ELR (cell line): ENCODE data around the gene AIMP2.
"Not testable (repeated sequence)": the region's sequence is repeated elsewhere in the genome, so short reads cannot be mapped to it uniquely, and the experiment has no call there.

Source experiments
- DNase-seq: peaks from one replicate; pipeline ENCODE4 v3.0.0-alpha.2; 2015; ENCODE audit warnings: low read depth

Gene AIMP2

GRCh38 chr7:6008668-6009611 is at the start of gene AIMP2, which contains the start of gene PMS2:
TSS of gene AIMP2 (plus strand) at chr7:6009272. CDS start at chr7:6009364, 92 bp downstream.
TSS of gene PMS2 (minus strand) at chr7:6009049. CDS start at chr7:6009019, 30 bp downstream.
- DNase-seq: peak; percentile 100

GRCh38 chr7:5963205-5963604 is 45.9 kb upstream of the AIMP2 start:
- DNase-seq: not testable (repeated sequence)

GRCh38 chr7:5963810-5964209 is 45.3 kb upstream of the AIMP2 start:
- not testable (repeated sequence) for DNase-seq

GRCh38 chr7:5970347-5970911 is 38.6 kb upstream of the AIMP2 start, which contains the start of gene RSPH10B:
TSS of gene RSPH10B (minus strand) at chr7:5970689. CDS start at chr7:5967116, 3,573 bp downstream.
- DNase-seq: not testable (repeated sequence)

GRCh38 chr7:5973580-5973979 is 35.5 kb upstream of the AIMP2 start:
- not testable (repeated sequence) for DNase-seq

- DNase-seq: not testable (repeated sequence)
Observed at GRCh38 chr7:5979680-5980314, 29.3 kb upstream of the AIMP2 start.

GRCh38 chr7:5987061-5987460 is 22.0 kb upstream of the AIMP2 start:
- DNase-seq: not testable (repeated sequence)

- DNase-seq: peak; percentile 80
Observed at GRCh38 chr7:5997210-5997808, 11.8 kb upstream of the AIMP2 start.

GRCh38 chr7:6007386-6007785 is 1.7 kb upstream of the AIMP2 start:
- DNase-seq: no peak

- DNase-seq: peak; percentile 27
Observed at GRCh38 chr7:6007835-6008590, 1.1 kb upstream of the AIMP2 start.

GRCh38 chr7:6010370-6010769 is 1.3 kb downstream of the AIMP2 start:
- DNase-seq: not testable (repeated sequence)

- DNase-seq: no peak
Observed at GRCh38 chr7:6011541-6011940, 2.5 kb downstream of the AIMP2 start.

- DNase-seq: no peak
Observed at GRCh38 chr7:6012355-6013104, 3.5 kb downstream of the AIMP2 start.

GRCh38 chr7:6015917-6016652 is 7.0 kb downstream of the AIMP2 start:
- DNase-seq: no peak

GRCh38 chr7:6016653-6016966 is 7.5 kb downstream of the AIMP2 start:
- no peak for DNase-seq

GRCh38 chr7:6020371-6021286 is 11.6 kb downstream of the AIMP2 start:
- no peak for DNase-seq

GRCh38 chr7:6022707-6023106 is 13.6 kb downstream of the AIMP2 start:
- no peak for DNase-seq

- no peak for DNase-seq
Observed at GRCh38 chr7:6023974-6024435, 14.9 kb downstream of the AIMP2 start.
